ENCODE data around the gene KIFC3. TPM values are rescaled to one million over a fixed set of nuclear protein-coding genes. Genes with fewer than 3 reads are reported as not detected.

Gene KIFC3
- total RNA-seq, 1 donor from 2014 or later: 27.6 TPM

GRCh38 chr16:57795431-57795878 is 6.8 kb downstream of the KIFC3 start:
- no peaks in the 10 kb centered on the region for H3K9me3 Mint-ChIP-seq (ENCODE audit: low read depth)
- TF ChIP-seq, protein P1, sequence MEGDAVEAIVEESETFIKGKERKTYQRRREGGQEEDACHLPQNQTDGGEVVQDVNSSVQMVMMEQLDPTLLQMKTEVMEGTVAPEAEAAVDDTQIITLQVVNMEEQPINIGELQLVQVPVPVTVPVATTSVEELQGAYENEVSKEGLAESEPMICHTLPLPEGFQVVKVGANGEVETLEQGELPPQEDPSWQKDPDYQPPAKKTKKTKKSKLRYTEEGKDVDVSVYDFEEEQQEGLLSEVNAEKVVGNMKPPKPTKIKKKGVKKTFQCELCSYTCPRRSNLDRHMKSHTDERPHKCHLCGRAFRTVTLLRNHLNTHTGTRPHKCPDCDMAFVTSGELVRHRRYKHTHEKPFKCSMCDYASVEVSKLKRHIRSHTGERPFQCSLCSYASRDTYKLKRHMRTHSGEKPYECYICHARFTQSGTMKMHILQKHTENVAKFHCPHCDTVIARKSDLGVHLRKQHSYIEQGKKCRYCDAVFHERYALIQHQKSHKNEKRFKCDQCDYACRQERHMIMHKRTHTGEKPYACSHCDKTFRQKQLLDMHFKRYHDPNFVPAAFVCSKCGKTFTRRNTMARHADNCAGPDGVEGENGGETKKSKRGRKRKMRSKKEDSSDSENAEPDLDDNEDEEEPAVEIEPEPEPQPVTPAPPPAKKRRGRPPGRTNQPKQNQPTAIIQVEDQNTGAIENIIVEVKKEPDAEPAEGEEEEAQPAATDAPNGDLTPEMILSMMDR (IDR thresholded peaks at IDR 0.05; ENCODE audit: unreplicated experiment): peak; percentile 51
- no peak overlapping the region for H3K4me3 Mint-ChIP-seq (ENCODE audit: low read depth)
- H3K27ac Mint-ChIP-seq: peak overlapping the region; percentile 18
- peaks cover 18% of the 10 kb centered on the region for H3K27me3 Mint-ChIP-seq
- no peak for DNase-seq (ENCODE audit: low spot score, unreplicated experiment)
- peaks cover 31% of the 10 kb centered on the region for H3K4me1 Mint-ChIP-seq (ENCODE audit: low read depth)
- peaks cover 1% of the 10 kb centered on the region for H3K36me3 Mint-ChIP-seq (ENCODE audit: insufficient read depth)

- Mint-ChIP-seq H3K4me1 (ENCODE audit: low read depth) (peaks cover 28% of the 10 kb centered on the region), H3K27me3 (peaks cover 14% of the 10 kb centered on the region)
- no peak for DNase-seq (ENCODE audit: low spot score, unreplicated experiment)
Measured at GRCh38 chr16:57794849-57795430, 7.4 kb downstream of the KIFC3 start.

DNA sequence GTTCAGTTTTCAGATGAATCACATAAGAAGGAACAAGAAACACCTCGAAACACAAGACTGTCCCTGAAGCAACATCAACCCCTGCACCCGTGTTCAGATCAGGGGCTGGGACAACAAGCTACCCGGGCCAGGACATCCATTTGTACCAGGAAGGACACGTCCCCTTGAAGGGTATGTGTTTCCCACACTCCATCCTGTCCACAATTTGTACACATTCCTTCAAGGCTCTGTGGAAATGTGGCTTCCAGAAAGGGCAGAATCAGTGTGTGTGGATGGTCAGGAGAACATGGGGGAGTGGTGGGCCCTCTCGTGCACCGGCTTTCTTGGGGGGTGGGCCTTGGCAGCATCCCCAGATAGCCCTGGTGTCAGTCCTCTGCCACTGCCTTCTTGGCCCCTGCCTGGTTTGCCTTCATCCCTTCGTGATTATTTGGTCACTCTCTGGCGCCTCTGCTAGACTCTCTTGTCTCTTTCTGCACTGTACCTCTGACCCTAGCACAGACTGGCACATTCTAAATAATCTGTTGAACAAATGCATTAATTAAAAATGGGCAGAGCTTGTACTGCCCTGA is 10.3 kb downstream of the KIFC3 start:
- H3K27ac Mint-ChIP-seq: no peak overlapping the region
- TF ChIP-seq, protein P1 (IDR thresholded peaks at IDR 0.05; ENCODE audit: unreplicated experiment): no peak
- DNase-seq (ENCODE audit: low spot score, unreplicated experiment): no peak
- H3K4me3 Mint-ChIP-seq (ENCODE audit: low read depth): no peak overlapping the region
- H3K4me1 Mint-ChIP-seq (ENCODE audit: low read depth): peaks cover 4% of the 10 kb centered on the region
- H3K27me3 Mint-ChIP-seq: no peaks in the 10 kb centered on the region
- peaks cover 5% of the 10 kb centered on the region for H3K36me3 Mint-ChIP-seq (ENCODE audit: insufficient read depth)
- no peaks in the 10 kb centered on the region for H3K9me3 Mint-ChIP-seq (ENCODE audit: low read depth)

More at GRCh38 chr16:57794849-57795430, 7.4 kb downstream of the KIFC3 start:
- H3K9me3 Mint-ChIP-seq (ENCODE audit: low read depth): no peaks in the 10 kb centered on the region
- no peak overlapping the region for H3K4me3 Mint-ChIP-seq (ENCODE audit: low read depth)
- TF ChIP-seq, protein P1 (IDR thresholded peaks at IDR 0.05; ENCODE audit: unreplicated experiment): no peak
- no peak overlapping the region for H3K27ac Mint-ChIP-seq
- peaks cover 1% of the 10 kb centered on the region for H3K36me3 Mint-ChIP-seq (ENCODE audit: insufficient read depth)

DNA sequence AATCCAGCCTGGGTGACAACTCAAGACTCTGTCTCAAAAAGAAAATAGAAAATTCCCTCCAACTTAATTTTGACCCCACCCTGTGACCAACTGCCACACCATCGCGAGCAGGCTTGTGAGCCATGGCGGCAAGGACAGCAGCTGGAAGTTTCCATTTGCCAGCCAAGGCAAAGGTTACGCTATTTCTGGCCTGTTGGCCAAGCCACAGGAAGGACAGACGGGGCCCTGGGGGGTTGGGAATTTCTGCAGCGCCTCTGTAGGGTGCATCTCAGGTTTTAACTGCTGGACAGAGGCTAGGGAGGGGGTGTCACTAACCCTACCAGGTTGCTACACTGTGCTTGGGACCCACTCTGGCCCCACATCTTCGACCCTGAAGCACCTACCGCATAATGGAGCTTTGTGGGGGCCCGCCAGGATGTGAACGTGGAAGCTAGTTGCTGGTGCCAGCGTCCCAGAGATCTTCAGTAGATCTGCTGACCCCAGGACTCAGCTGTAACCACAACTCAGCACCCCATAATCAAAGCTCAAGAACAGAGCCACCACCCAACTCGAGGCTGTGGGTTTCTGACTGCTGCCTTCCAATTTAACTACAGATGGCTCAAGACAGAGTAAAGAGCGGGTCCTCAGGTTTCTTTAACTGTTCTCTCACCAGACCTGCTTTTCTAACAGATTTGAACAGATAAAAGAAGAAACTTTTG is 10.9 kb downstream of the KIFC3 start:
- Mint-ChIP-seq H3K27me3 (no peaks in the 10 kb centered on the region), H3K4me3 (ENCODE audit: low read depth) (no peak overlapping the region), H3K27ac (no peak overlapping the region), H3K9me3 (ENCODE audit: low read depth) (no peaks in the 10 kb centered on the region), H3K36me3 (ENCODE audit: insufficient read depth) (peaks cover 5% of the 10 kb centered on the region), H3K4me1 (ENCODE audit: low read depth) (peaks cover 2% of the 10 kb centered on the region)
- no peak for DNase-seq (ENCODE audit: low spot score, unreplicated experiment)
- TF ChIP-seq, protein P1 (IDR thresholded peaks at IDR 0.05; ENCODE audit: unreplicated experiment): no peak

GRCh38 chr16:57788951-57789350 is 13.3 kb downstream of the KIFC3 start:
- H3K27me3 Mint-ChIP-seq: peaks cover 3% of the 10 kb centered on the region
- no peak overlapping the region for H3K4me3 Mint-ChIP-seq (ENCODE audit: low read depth)
- no peaks in the 10 kb centered on the region for H3K4me1 Mint-ChIP-seq (ENCODE audit: low read depth)
- no peaks in the 10 kb centered on the region for H3K9me3 Mint-ChIP-seq (ENCODE audit: low read depth)
- no peak overlapping the region for H3K27ac Mint-ChIP-seq
- peaks cover 10% of the 10 kb centered on the region for H3K36me3 Mint-ChIP-seq (ENCODE audit: insufficient read depth)
- no peak for DNase-seq (ENCODE audit: low spot score, unreplicated experiment)
- TF ChIP-seq, protein P1 (IDR thresholded peaks at IDR 0.05; ENCODE audit: unreplicated experiment): no peak
